Stimulated activated CD4-positive, alpha-beta T cell treated with anti-CD3 and anti-CD28 coated beads, Interleukin-2, amount 100 ng/mL, for 48 hours (primary cell): Measurements from ENCODE around the gene ZBTB39.
"Not testable (repeated sequence)": the region's sequence is repeated elsewhere in the genome, so short reads cannot be mapped to it uniquely, and the experiment has no call there.

Source experiments
- DNase-seq, 2 donors: peaks; one replicate each; pipeline ENCODE4 v3.0.0-alpha.2; 2020

The ZBTB39 gene

GRCh38 chr12:57031138-57031725, 24.9 kb upstream of the ZBTB39 start:
- no peak for DNase-seq

DNA sequence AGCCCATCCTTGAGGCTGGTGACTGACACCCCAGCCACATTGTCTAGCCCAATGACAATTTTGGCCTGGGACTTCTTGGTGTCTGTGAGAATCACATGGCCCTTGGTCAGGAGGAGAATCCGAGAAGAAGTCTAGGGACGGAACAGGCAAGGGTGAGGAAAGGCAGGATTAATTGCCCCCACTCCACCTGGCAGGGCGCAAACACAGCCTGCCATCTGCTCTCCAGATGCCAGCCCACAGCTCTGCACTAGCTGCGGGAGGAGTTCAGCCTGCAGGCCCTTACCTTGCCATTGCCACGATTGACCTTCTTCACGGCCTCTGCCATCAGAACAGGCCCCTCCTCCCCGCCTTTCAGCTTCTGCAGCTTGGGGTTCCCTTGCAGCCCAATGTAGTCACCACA, 23.1 kb upstream of the ZBTB39 start:
- DNase-seq, result no peak

GRCh38 chr12:57027805-57028153, 21.4 kb upstream of the ZBTB39 start:
- no peak for DNase-seq

DNA sequence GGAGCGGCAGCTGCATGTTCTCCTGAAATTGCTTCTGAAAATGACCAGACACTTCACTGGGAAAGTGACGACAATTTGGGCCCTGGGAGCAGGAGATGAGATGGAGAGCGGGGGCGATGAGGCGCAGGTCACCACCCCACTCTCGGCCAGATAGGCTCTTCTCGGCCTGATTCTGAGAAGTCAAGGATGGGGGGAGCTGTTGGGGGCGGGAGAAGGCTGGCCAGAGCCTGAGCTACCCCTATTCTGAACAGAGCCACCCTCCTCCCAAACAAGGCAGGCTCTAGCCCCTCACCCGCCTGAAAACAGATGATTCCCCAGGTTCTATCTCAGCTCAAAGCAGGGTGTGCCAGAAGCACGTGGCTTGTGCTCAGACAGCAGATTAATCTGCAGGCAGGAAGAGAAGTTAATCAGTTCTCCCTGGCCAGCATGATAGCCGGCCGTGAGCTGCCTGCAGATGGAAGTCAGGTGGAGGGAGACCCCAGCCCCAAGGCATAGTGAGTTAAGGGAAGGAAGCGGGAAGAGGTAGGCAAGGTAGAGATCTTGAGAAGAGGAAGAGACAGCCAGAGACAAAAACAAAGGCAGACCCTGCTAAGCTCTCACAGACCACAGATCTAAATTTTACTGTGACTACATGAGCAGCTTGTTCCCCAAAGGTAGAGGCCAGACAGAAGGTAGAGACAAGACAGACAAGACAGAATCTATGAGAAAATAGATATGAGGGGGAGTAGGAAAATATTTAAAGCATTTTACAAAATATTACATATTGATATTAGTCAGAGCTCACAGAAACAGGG, 20.9 kb upstream of the ZBTB39 start:
- DNase-seq, result no peak

- DNase-seq, result no peak
These were observed 18.9 kb upstream of the ZBTB39 start for GRCh38 chr12:57025196-57025595.

- DNase-seq, result not testable (repeated sequence)
These were observed 16.0 kb upstream of the ZBTB39 start for GRCh38 chr12:57022324-57022723.

- DNase-seq, result no peak
These were observed 13.8 kb upstream of the ZBTB39 start for GRCh38 chr12:57019983-57020719.

DNA sequence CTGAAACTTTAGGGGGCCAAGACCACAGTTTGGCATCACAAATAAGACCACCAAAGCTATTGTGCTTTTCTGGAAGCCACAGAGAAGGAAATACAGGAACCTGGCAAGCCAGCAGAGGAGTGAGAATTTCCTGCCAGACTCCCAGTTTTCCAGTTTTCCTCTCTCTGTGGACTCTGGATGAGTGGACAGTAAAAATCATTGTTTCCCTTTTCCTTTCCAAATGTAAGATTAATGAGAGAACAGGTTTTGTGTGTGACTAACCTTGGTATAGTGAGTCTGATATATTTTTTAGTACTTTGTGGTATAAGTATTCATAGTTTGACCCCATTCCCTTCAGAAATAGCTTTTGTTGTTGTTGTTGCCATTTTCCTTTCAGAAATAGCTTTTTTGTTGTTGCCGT, 12.6 kb upstream of the ZBTB39 start:
- no peak for DNase-seq

DNA sequence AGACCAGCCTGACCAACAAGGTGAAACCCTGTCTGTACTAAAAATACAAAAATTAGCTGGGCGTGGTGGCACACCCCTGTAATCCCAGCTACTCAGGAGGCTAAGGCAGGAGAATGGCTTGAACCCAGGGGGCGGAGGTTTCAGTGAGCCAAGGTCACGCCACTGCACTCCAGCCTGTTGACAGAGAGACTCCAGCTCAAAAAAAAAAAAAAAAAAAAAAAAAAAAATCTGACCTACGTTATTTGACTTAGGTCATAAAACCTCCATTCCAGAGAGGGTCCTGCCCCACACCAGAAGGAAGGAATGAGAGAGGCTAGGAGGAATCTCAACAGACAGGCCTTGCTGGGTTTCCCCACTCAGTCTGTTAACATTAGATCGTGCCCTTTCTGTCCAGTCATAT, 12.0 kb upstream of the ZBTB39 start:
- not testable (repeated sequence) for DNase-seq

DNA sequence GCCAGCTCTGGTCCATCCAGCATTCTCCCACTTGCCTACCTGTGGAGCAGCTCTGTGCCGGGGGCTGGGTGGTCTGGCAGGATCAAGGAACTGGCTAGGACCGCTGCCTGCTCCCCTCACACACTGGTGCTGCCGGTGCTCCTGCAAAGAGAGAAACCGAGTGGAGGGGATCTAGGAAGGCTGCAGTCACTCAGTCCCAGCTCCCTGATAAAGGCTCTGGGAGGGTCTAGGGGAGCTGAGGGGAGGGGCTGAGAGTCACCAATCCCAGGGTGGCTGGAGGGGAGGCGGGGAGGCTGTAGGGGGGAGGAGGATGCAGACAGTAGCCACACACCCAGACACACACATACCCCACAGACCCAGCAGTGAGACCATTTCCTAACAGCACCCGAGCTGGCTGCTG, 10.0 kb upstream of the ZBTB39 start, which contains the start of gene TAC3:
Gene TAC3, minus strand, starts transcription at position 182 of the 400 bp plus-strand sequence. CDS start 732 bp downstream, outside the sequence.
- DNase-seq, result no peak

- DNase-seq, result no peak
These were observed 6.5 kb upstream of the ZBTB39 start for GRCh38 chr12:57012600-57013465.

DNA sequence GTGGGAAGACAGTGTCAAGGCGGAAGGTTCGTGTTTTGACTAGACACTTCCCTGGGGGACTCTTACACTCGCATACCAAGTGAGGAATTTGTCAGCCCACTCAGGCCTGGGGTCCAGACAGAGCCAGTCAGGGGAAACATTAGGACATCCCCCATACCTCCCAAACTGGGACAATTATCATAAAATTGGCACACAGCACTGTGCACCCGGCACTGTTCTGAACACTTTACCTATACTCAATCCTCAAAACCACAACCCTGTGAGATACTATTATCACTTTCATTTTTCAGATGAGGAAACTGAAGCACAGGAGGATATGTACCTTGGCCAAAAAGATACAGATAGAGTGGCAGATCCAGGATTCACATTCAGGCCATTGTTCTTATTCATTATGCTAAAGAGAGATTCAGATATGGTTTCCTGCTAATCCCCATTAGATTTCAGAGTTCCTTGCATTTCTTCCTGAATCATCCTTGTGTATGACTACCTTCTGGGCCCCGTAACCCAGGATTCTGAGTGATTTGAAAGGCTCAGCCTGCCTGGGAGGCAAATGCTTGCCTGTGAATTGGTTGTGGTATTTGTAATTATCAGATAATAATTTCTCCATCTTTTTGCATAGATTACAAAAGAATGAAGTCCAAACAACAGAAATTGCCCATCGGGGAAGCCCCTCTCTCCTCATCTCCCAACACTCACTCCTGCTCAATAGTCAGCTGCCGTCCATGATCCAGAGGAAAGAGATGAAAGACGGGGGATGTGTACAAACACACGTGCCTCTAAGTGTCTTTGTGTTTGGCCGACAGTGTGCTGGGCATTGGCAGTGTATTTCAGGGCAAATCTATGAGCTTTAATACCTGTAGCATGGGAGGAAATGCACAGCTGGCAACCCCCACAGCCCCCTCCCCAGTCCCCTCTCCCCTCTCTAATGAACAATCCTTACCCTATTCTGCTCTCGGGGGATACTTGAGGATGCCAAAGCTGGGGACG, 5.4 kb upstream of the ZBTB39 start:
- no peak for DNase-seq

DNA sequence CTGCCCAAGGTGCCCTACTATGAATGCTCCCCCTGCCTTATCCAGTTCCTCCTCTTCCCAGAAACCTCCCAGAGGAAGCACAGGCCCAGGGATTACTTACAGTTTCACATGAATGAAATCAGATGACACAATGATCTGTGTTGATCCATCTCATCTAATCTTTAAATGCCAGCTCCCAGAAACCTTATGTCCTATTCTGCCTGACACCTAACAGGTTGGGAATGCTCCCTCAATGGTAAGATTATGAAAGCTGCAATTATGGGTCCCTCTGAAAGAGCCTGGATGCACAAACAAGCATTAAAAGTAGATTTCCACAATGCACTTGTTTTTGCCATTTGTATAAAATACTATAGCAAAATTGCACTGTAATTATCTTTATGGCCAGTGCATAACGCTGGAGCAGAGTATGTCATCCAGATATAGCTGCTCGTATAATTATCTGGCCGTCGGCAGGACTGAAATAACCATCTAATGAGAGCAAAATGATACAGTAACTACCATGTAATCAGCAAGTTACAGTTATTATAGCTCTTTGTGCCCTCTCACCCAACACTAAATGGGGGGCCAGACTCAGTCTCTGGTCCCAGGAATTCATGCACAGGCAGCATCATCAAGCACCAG, 4.4 kb upstream of the ZBTB39 start:
- no peak for DNase-seq

GRCh38 chr12:57009949-57010626, 3.7 kb upstream of the ZBTB39 start:
- no peak for DNase-seq

GRCh38 chr12:57008178-57008577, 1.8 kb upstream of the ZBTB39 start:
- DNase-seq, result no peak

DNA sequence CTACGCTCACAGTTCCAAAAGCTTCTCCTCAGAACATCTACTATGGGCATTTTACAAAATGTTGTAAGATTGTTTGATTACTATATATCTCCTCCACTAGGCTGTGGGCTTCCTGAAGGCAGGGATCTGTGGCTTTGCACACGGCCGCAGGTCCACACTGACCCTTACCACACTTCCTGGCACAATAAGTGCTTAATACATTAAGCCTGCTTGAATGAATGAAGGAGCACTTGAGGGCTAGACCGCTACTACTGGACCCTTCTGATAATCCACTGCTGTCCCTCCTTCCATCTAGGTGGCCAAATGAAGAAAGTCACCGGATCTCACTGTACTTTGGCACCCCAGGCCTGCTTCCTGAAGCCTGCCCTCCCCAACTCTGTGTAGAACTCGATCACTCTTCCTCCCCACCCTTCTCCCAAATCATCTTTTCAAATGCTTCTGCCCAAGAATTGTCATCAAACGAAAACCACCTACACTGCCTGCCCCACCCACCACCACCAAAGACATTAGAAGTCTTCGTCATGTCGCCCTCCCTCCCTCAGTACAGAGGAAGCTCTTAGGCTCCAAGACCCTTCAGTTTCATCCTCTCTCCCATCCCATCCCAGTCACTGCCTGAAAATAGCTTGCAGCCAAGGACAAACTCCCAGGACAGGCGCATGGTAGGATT, 596 bp upstream of the ZBTB39 start:
- DNase-seq, result no peak

DNA sequence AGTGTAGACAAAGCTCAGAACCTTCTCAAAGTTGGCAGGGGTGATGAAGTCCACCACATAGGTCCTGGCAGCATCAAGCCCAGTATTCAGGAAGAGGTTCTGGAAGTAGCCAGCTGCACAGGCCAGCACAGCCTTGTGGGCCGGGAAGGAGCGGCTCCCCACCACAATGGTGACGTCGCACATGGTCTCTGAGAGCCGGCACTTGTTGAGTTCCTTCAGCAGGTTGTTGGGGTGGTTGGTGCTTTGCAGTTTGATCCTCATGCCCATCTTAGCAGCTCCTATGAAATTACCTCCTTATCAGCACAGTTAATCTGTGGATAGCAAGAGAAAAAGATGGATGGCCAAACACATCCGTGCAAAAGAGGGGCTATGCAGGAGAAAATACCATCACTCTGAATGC, 1.7 kb downstream of the ZBTB39 start:
- no peak for DNase-seq

DNA sequence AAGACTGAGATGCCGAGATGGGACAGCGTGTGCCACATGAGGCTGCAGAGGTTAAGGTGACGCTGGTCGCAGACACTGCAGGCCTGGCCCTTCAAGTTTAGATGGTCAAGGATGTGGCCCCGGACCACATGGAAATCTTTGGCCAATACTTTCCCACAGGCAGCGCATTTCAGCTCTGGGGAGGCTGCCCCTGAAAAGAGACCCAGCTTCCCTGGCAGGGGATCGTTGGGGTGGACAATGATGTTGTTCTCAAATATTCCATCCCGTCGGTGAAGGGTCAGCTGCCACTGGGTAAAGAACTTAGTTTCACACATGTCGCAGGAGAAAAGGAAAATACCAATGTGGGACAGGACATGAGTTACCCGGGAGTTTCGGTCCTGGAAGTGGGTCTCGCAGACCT, 3.0 kb downstream of the ZBTB39 start:
- DNase-seq, result no peak

DNA sequence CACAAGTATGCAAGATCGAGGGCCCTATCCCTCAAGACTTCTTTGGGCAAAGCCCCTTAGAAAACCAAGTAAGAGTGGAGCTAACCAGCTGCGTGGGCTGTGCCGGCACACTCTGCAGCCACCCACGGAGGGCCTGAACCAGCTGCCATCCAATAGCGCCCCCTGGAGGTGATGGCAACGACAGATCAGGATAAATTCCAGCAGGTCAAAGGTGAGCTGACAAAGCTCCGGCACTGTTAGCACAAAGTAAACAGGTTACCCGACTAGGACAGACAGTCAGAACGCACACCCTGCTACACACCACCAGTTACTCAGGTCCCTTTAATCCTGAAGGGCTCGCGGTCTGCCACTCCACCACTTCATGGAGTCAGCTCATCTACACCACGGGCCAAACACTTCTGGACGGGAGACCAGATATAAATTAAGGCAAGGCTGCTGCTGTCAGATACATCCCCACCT, 4.9 kb downstream of the ZBTB39 start:
- DNase-seq, result peak; percentile 81 to 83

DNA sequence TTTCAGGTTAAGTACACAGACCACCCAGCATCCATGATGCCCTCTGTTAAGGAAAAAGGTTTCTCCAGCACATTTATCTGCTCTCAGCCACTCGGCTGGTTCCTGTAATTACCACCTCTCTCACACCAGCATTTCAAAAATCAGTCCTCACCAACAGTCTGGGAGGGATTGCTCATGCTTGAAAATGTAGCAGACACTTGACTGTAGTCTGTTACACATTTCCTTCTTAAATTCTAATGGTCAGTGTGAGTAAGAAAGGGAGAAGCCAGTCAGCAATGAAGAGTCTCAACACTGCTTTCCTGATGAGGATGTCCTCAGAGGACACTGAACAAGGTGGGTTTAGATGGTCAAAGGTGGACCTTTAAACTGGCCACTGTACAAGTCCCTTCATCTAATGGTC, 6.0 kb downstream of the ZBTB39 start:
- no peak for DNase-seq
